ENCODE data around the gene TCTN3. TPM values are rescaled to one million over a fixed set of nuclear protein-coding genes. Genes with fewer than 3 reads are reported as not detected.

Gene TCTN3
- total RNA-seq, 1 donor from 2014 or later, result 54.3 TPM

GRCh38 chr10:95650232-95650631 lies 43.5 kb downstream of the TCTN3 start:
- no peak overlapping the region for H3K4me3 Mint-ChIP-seq (ENCODE audit: unreplicated experiment)
- TF ChIP-seq CTCF (IDR thresholded peaks at IDR 0.05; ENCODE audit: unreplicated experiment), result no peak
- H3K36me3 Mint-ChIP-seq (ENCODE audit: low read depth, unreplicated experiment), result peaks cover 43% of the 10 kb centered on the region
- H3K27me3 Mint-ChIP-seq (ENCODE audit: unreplicated experiment), result peaks cover 2% of the 10 kb centered on the region
- no peaks in the 10 kb centered on the region for H3K9me3 Mint-ChIP-seq (ENCODE audit: unreplicated experiment)
- H3K4me1 Mint-ChIP-seq (ENCODE audit: unreplicated experiment), result peaks cover 1% of the 10 kb centered on the region
- DNase-seq (ENCODE audit: low spot score), result no peak
- no peak overlapping the region for H3K27ac Mint-ChIP-seq (ENCODE audit: unreplicated experiment)

- Mint-ChIP-seq H3K4me3 (ENCODE audit: unreplicated experiment) (no peak overlapping the region), H3K27ac (ENCODE audit: unreplicated experiment) (no peak overlapping the region), H3K27me3 (ENCODE audit: unreplicated experiment) (peaks cover 2% of the 10 kb centered on the region), H3K36me3 (ENCODE audit: low read depth, unreplicated experiment) (peaks cover 38% of the 10 kb centered on the region), H3K9me3 (ENCODE audit: unreplicated experiment) (no peaks in the 10 kb centered on the region), H3K4me1 (ENCODE audit: unreplicated experiment) (peaks cover 5% of the 10 kb centered on the region)
- no peak for TF ChIP-seq CTCF (IDR thresholded peaks at IDR 0.05; ENCODE audit: unreplicated experiment)
- no peak for DNase-seq (ENCODE audit: low spot score)
These were observed 45.6 kb downstream of the TCTN3 start for GRCh38 chr10:95648138-95648537.

- TF ChIP-seq CTCF (IDR thresholded peaks at IDR 0.05; ENCODE audit: unreplicated experiment), result no peak
- Mint-ChIP-seq H3K4me1 (ENCODE audit: unreplicated experiment) (peaks cover 5% of the 10 kb centered on the region), H3K4me3 (ENCODE audit: unreplicated experiment) (no peak overlapping the region), H3K36me3 (ENCODE audit: low read depth, unreplicated experiment) (peaks cover 28% of the 10 kb centered on the region), H3K9me3 (ENCODE audit: unreplicated experiment) (no peaks in the 10 kb centered on the region), H3K27me3 (ENCODE audit: unreplicated experiment) (peaks cover 2% of the 10 kb centered on the region), H3K27ac (ENCODE audit: unreplicated experiment) (no peak overlapping the region)
- DNase-seq (ENCODE audit: low spot score), result no peak
These were observed 47.6 kb downstream of the TCTN3 start for GRCh38 chr10:95646160-95646559.

- no peak overlapping the region for H3K4me3 Mint-ChIP-seq (ENCODE audit: unreplicated experiment)
- H3K36me3 Mint-ChIP-seq (ENCODE audit: low read depth, unreplicated experiment), result peaks cover 23% of the 10 kb centered on the region
- no peak for DNase-seq (ENCODE audit: low spot score)
- no peaks in the 10 kb centered on the region for H3K9me3 Mint-ChIP-seq (ENCODE audit: unreplicated experiment)
- H3K4me1 Mint-ChIP-seq (ENCODE audit: unreplicated experiment), result peaks cover 5% of the 10 kb centered on the region
- H3K27ac Mint-ChIP-seq (ENCODE audit: unreplicated experiment), result no peak overlapping the region
- peaks cover 5% of the 10 kb centered on the region for H3K27me3 Mint-ChIP-seq (ENCODE audit: unreplicated experiment)
- TF ChIP-seq CTCF (IDR thresholded peaks at IDR 0.05; ENCODE audit: unreplicated experiment), result no peak
These were observed 48.8 kb downstream of the TCTN3 start for GRCh38 chr10:95644901-95645300.

GRCh38 chr10:95640891-95641315 lies 52.8 kb downstream of the TCTN3 start:
- Mint-ChIP-seq H3K27ac (ENCODE audit: unreplicated experiment) (no peak overlapping the region), H3K27me3 (ENCODE audit: unreplicated experiment) (peaks cover 4% of the 10 kb centered on the region), H3K36me3 (ENCODE audit: low read depth, unreplicated experiment) (peaks cover 21% of the 10 kb centered on the region), H3K4me1 (ENCODE audit: unreplicated experiment) (peaks cover 5% of the 10 kb centered on the region), H3K9me3 (ENCODE audit: unreplicated experiment) (no peaks in the 10 kb centered on the region), H3K4me3 (ENCODE audit: unreplicated experiment) (peak overlapping the region; percentile 9)
- TF ChIP-seq CTCF (IDR thresholded peaks at IDR 0.05; ENCODE audit: unreplicated experiment), result no peak
- DNase-seq (ENCODE audit: low spot score), result no peak
